SK-N-DZ (cell line): Measurements from ENCODE around the gene AGAP3.

Experiments used
- DNase-seq: peaks from one replicate; pipeline ENCODE4 v3.0.0-alpha.2; 2015; ENCODE audit warnings: low spot score

The AGAP3 gene

GRCh38 chr7:151088019-151088855, 2.0 kb downstream of the AGAP3 start:
- DNase-seq: no peak

- DNase-seq: no peak
Measured at GRCh38 chr7:151088856-151089699, 2.8 kb downstream of the AGAP3 start.

GRCh38 chr7:151089893-151090730, 3.8 kb downstream of the AGAP3 start:
- DNase-seq: no peak

- no peak for DNase-seq
Measured at GRCh38 chr7:151091003-151091402, 4.7 kb downstream of the AGAP3 start.

GRCh38 chr7:151091431-151091830, 5.2 kb downstream of the AGAP3 start:
- DNase-seq: no peak

GRCh38 chr7:151091988-151092387, 5.7 kb downstream of the AGAP3 start:
- DNase-seq: no peak

- no peak for DNase-seq
Measured at GRCh38 chr7:151093748-151094147, 7.5 kb downstream of the AGAP3 start.

- no peak for DNase-seq
Measured at GRCh38 chr7:151094675-151095074, 8.4 kb downstream of the AGAP3 start.

- DNase-seq: no peak
Measured at GRCh38 chr7:151095123-151095797, 9.0 kb downstream of the AGAP3 start.

- DNase-seq: no peak
Measured at GRCh38 chr7:151095828-151096475, 9.7 kb downstream of the AGAP3 start.

- no peak for DNase-seq
Measured at GRCh38 chr7:151099486-151100211, 13.4 kb downstream of the AGAP3 start.

GRCh38 chr7:151100921-151101320, 14.6 kb downstream of the AGAP3 start:
- DNase-seq: no peak

GRCh38 chr7:151101621-151102396, 15.5 kb downstream of the AGAP3 start:
- no peak for DNase-seq

GRCh38 chr7:151102991-151103390, 16.7 kb downstream of the AGAP3 start:
- DNase-seq: no peak

GRCh38 chr7:151103973-151104372, 17.7 kb downstream of the AGAP3 start:
- no peak for DNase-seq

GRCh38 chr7:151104411-151105235, 18.3 kb downstream of the AGAP3 start:
- no peak for DNase-seq

- DNase-seq: no peak
Measured at GRCh38 chr7:151107882-151108281, 21.6 kb downstream of the AGAP3 start.
